HepG2 (cell line): Measurements from ENCODE around the gene MAP3K3. TPM values are rescaled to one million over a fixed set of nuclear protein-coding genes. Genes with fewer than 3 reads are reported as not detected.

Source experiments
- AKNA ChIP-seq: sonication (generic); formaldehyde crosslinking; IDR thresholded peaks from 2 replicates; pipeline ENCODE4 v1.4.0; 2020; ENCODE audit warnings: missing genetic modification reagents, borderline replicate concordance
- ARID5B ChIP-seq: IDR thresholded peaks from 2 replicates; pipeline ENCODE4 v1.4.0; 2020; ENCODE audit warnings: mild to moderate bottlenecking, missing genetic modification reagents
- GFI1 ChIP-seq: sonication (generic); formaldehyde crosslinking; IDR thresholded peaks from 2 replicates; pipeline ENCODE4 v1.5.0; 2020; ENCODE audit warnings: missing genetic modification reagents, mild to moderate bottlenecking, borderline replicate concordance
- HIVEP1 ChIP-seq: sonication (generic); formaldehyde crosslinking; IDR thresholded peaks from 2 replicates; pipeline ENCODE4 v1.4.0; 2020; ENCODE audit warnings: mild to moderate bottlenecking, missing genetic modification reagents
- ZBTB34 ChIP-seq: sonication (generic); formaldehyde crosslinking; IDR thresholded peaks from 2 replicates; pipeline ENCODE4 v1.8.0; 2022; ENCODE audit warnings: mild to moderate bottlenecking, missing genetic modification reagents
- ZFP37 ChIP-seq: sonication (generic); formaldehyde crosslinking; IDR thresholded peaks from 2 replicates; pipeline ENCODE4 v1.4.0; 2020; ENCODE audit warnings: missing genetic modification reagents, borderline replicate concordance
- ZNF253 ChIP-seq: sonication (generic); formaldehyde crosslinking; IDR thresholded peaks from 2 replicates; pipeline ENCODE4 v1.8.0; 2022; ENCODE audit warnings: mild to moderate bottlenecking, missing genetic modification reagents, borderline replicate concordance
- polyA plus RNA-seq, 8 experiments: library from polyadenylated mRNA; depleted of rRNA in 3 of 8; stranded (reverse) in 7 of 8; unstranded in 1 of 8; fragments of >200 nt; fragmentation: Illumina TruSeq in 4 of 8; extraction: Trizol in 4 of 8; gene quantifications; 2 replicates each; pipeline versions ENCODE4 v1.2.1 to v1.2.3, GENCODE V29; 2011 to 2016; ENCODE audit warnings: low read depth in 4 of 8, missing spikeins in 1 of 8, mixed read lengths in 1 of 8; ENCODE audit not compliant: insufficient read depth in 1 of 8
- total RNA-seq, 5 experiments: library from RNA; depleted of rRNA; stranded (reverse); fragments of >200 nt; fragmentation: Illumina TruSeq; extraction: Trizol; gene quantifications; 2 replicates each; pipeline ENCODE4 v1.2.3, GENCODE V29; 2016; ENCODE audit warnings: low read depth in 1 of 5

The MAP3K3 gene
- total and polyA plus RNA-seq, 2 of the 13 experiments (the other 11 are each of a cell fraction or from before 2014, with no cell fraction given): 17.7 to 21.8 TPM

- TF ChIP-seq AKNA (no peak), ZFP37 (CRISPR knock-in tag) (no peak), ARID5B (CRISPR knock-in tag) (no peak), HIVEP1 (CRISPR knock-in tag) (no peak), ZNF253 (no peak), ZBTB34 (no peak), GFI1 (CRISPR knock-in tag) (no peak)
Observed at GRCh38 chr17:63680700-63681099, 58.5 kb downstream of the MAP3K3 start (continued).
